ENCODE results near the gene RPL4.

The RPL4 gene

DNA sequence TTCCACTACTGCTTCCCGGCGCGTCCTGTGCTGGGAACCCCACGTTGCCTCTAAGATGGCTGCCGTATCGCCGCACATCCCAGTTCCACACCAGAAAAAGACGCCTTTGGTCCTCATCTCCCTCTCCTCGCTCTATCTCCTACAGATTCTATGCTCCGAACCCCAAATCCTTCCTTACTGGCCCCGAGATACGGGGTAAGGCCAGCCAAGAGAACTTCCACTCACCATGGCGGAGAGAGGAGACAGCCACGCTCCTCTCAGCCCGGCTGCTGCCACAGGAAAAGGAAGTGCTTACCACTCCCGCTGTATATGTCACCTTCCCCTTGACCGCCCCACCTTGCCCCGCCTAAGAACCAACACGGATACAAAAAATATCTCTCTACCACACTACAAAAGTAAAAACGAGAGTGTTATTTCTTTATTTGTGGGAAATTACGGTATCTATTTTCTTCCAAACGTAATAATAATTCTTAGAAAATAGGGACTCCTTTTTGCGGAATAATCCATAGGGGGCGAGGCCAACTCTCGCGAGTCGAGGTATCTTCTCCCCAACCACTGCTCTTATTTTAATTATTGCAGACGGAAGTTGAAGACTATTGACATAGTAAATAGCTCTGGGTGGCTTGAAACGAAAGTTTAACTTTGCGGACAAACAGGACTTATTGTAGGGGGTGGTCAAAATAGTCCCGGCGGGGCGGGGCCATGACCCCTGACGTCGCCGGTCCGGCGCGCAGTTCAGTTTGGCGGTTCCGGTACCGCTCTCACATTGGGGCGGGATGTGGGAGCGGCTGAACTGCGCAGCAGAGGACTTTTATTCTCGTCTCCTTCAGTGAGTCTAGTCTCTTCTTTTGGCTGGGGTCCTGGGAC, at the start of gene RPL4, which contains the start of gene ZWILCH:
Gene RPL4, minus strand, starts transcription at position 293 of the 867 bp plus-strand sequence. Its CDS starts 65 bp downstream, at position 228.
Gene ZWILCH, plus strand, starts transcription at position 764 of the 867 bp plus-strand sequence. Its CDS starts 13 bp downstream, at position 777.
- H3K4me3 ChIP-seq (ENCODE audit: low read depth, low read length), result peak within 1 kb of the TSS; percentile 80
- peak; percentile 89 for DNase-seq (ENCODE audit: low read depth)
- TF ChIP-seq, protein P1, sequence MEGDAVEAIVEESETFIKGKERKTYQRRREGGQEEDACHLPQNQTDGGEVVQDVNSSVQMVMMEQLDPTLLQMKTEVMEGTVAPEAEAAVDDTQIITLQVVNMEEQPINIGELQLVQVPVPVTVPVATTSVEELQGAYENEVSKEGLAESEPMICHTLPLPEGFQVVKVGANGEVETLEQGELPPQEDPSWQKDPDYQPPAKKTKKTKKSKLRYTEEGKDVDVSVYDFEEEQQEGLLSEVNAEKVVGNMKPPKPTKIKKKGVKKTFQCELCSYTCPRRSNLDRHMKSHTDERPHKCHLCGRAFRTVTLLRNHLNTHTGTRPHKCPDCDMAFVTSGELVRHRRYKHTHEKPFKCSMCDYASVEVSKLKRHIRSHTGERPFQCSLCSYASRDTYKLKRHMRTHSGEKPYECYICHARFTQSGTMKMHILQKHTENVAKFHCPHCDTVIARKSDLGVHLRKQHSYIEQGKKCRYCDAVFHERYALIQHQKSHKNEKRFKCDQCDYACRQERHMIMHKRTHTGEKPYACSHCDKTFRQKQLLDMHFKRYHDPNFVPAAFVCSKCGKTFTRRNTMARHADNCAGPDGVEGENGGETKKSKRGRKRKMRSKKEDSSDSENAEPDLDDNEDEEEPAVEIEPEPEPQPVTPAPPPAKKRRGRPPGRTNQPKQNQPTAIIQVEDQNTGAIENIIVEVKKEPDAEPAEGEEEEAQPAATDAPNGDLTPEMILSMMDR (IDR thresholded peaks at IDR 0.05; ENCODE audit: low read depth, low read length, missing control alignments), result no peak

DNA sequence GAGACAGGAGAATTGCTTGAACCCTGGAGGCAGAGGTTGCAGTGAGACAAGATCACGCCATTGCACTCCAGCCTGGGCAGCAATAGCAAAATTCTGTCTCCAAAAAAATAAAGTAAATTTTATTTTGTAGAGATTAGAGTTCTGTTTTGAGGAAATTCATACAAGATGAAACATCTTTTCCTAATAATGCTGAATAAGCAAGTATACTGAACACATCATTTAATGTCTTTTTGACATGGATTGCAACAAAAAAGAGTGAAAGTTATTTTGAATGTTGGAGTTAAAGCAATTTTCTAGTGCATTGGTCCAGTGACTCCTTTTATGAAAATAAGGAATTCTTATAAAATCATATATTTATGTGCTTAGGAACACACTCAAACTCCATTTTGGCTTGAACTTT, 40.6 kb upstream of the RPL4 start:
- no peak for DNase-seq (ENCODE audit: low read depth)
- TF ChIP-seq, protein P1 (IDR thresholded peaks at IDR 0.05; ENCODE audit: low read depth, low read length, missing control alignments), result no peak
- no peak overlapping the region for H3K4me3 ChIP-seq (ENCODE audit: low read depth, low read length)

DNA sequence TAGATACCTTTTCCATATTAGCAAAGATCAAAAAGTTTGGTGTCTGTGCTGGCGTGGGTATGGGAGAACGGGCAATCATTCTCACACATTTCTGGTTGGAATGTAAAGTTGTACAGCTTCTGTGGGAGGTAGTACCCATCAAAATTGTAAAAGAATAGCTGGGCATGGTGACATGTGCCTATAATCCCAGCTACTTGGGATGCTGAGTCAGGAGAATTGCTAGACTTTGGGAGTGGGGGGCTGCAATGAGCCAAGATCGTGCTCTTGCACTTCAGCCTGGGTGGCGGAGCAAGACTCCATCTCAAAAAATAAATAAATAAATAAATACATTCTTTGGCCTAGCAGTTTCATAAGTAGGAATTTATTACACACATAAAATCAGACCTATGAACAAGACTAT, 38.2 kb upstream of the RPL4 start:
- H3K4me3 ChIP-seq (ENCODE audit: low read depth, low read length), result no peak overlapping the region
- TF ChIP-seq, protein P1 (IDR thresholded peaks at IDR 0.05; ENCODE audit: low read depth, low read length, missing control alignments), result no peak
- DNase-seq (ENCODE audit: low read depth), result no peak

DNA sequence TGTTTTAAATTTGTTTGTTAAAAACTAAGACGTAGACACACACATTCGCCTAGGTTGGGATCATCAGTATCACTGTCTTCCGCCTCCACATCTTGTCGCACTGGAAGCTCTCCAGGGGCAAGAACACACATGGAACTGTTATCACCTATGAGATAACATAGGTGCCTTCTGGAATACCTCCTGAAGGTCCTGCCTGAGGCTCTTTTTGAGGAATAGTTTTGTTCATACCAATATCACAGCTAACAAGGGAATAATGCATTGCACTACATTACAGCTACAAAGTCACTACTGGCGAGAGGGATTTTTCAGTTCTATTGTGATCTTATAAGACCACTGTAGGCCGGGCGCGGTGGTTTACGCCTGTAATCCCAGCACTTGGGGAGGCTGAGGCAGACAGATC, 30.4 kb upstream of the RPL4 start:
- TF ChIP-seq, protein P1 (IDR thresholded peaks at IDR 0.05; ENCODE audit: low read depth, low read length, missing control alignments), result no peak
- DNase-seq (ENCODE audit: low read depth), result no peak

DNA sequence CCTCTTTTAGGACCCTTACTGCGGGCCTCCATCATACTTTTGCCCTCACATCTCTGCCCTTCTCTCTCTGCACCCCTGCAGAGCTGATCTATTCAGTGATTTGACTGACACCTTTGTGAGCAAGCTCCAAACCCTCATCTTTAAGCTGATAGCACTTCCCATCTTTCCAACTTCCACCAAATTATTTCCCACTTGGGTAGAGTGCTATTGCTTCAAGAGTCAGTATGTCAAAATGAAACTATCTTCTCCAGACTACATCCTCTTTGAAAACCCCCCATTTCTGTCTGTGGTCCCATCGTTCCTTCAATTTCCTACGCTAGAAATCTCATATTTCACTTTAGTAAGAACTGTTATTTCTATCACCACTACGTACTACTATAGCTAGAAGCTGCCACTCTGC, 20.2 kb upstream of the RPL4 start:
- TF ChIP-seq, protein P1 (IDR thresholded peaks at IDR 0.05; ENCODE audit: low read depth, low read length, missing control alignments), result no peak
- H3K4me3 ChIP-seq (ENCODE audit: low read depth, low read length), result no peak overlapping the region
- no peak for DNase-seq (ENCODE audit: low read depth)

More for the DNA sequence above, 30.4 kb upstream of the RPL4 start:
- no peak overlapping the region for H3K4me3 ChIP-seq (ENCODE audit: low read depth, low read length)

DNA sequence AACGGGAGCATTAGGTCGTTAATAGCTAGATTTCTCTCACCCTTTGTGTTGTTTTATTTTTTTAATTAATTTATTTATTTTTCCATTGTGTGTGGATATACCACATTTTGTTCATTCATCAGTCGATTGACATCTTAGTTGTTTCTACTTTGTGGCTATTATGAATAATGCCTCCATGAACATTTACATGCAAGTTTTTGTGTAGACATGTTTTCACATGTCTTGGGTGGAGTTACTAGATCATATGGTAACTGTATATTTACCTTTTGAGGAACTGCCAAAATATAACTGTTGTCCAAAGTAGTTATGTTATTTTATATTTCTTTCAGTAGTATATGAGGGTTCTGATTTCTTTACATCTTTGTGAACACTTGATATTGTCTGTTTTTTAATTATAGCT, 19.3 kb upstream of the RPL4 start:
- no peak overlapping the region for H3K4me3 ChIP-seq (ENCODE audit: low read depth, low read length)
- TF ChIP-seq, protein P1 (IDR thresholded peaks at IDR 0.05; ENCODE audit: low read depth, low read length, missing control alignments), result no peak
- DNase-seq (ENCODE audit: low read depth), result no peak
